K562 (cell line): ENCODE data around the gene MARVELD1. TPM values are rescaled to one million over a fixed set of nuclear protein-coding genes. Genes with fewer than 3 reads are reported as not detected.

Experiments used
- ATAC-seq: fragments of 200-7000 bp; cut with Tn5 transposase; 3 replicates; pipeline ENCODE4 v1.9.1; 2020; ENCODE audit warnings: moderate library complexity
- BruUV-seq: library from RNA; stranded (reverse); fragments of 400-500 nt; replicated peaks from 2 replicates; lab custom pipeline; 2021; lab: Mats Ljungman, UMichigan
- CTCF ChIA-PET: fragments of 300-600 bp; formaldehyde crosslinking; extraction: SDS; loops from one replicate; lab custom pipeline; 2021; ENCODE audit warnings: low intra/inter-chr PET ratio; lab: Yijun Ruan, JAX
- POLR2A ChIA-PET: fragments of 300-600, 350-650 bp; sonication (Branson Sonifier 250); formaldehyde crosslinking; extraction: SDS; loops from one replicate; lab custom pipeline; 2021; ENCODE audit warnings: antibody characterized with exemption, inconsistent platforms; lab: Yijun Ruan, JAX
- DNase-seq, 4 experiments: peaks; one replicate each; pipeline versions ENCODE4 v3.0.0 to v3.0.0-alpha.2; 2011 to 2018; ENCODE audit warnings: low spot score in 3 of 4, mixed read lengths in 3 of 4; ENCODE audit errors: extremely low read depth in 1 of 4
- FAIRE-seq: peaks from 2 replicates; lab custom pipeline; 2011; peaks lifted over from hg19 to GRCh38; lab: Jason Lieb, UNC
- H2AFZ ChIP-seq: 2 replicates; pipeline ENCODE4 v1.6.0; 2011; ENCODE audit warnings: low read depth, low read length, control low read depth, inconsistent platforms
- H3K27ac ChIP-seq: fragments of 200-600 bp; 3 replicates; pipeline ENCODE4 v1.8.0; 2011; ENCODE audit warnings: low read depth, mild to moderate bottlenecking, control low read depth, inconsistent platforms, low read length, moderate library complexity, mixed read lengths; ENCODE audit errors: extremely low read depth
- H3K27me3 ChIP-seq, 2 experiments: fragments of 300-600 bp in 1 of 2; 2 replicates in 1 of 2; 3 replicates in 1 of 2; pipeline versions ENCODE4 v1.6.0 to v1.8.0; 2011; ENCODE audit warnings: inconsistent platforms in 2 of 2, low read length in 2 of 2, mild to moderate bottlenecking in 1 of 2, mixed read lengths in 1 of 2, moderate library complexity in 1 of 2; ENCODE audit not compliant: control insufficient read depth in 2 of 2, insufficient read depth in 2 of 2
- H3K36me3 ChIP-seq: fragments of 300-600 bp; 3 replicates; pipeline ENCODE4 v1.8.0; 2011; ENCODE audit warnings: mild to moderate bottlenecking, low read length, inconsistent platforms; ENCODE audit not compliant: control insufficient read depth, insufficient read depth
- H3K4me1 ChIP-seq, 2 experiments: fragments of 200-600 bp in 1 of 2; replicated peaks in 1 of 2; 2 replicates in 1 of 2; 3 replicates in 1 of 2; pipeline versions ENCODE4 v1.5.1 to v1.8.0; 2011; ENCODE audit warnings: inconsistent platforms in 2 of 2, low read length in 2 of 2, mild to moderate bottlenecking in 1 of 2, mixed read lengths in 1 of 2, moderate library complexity in 1 of 2; ENCODE audit not compliant: control insufficient read depth in 2 of 2, insufficient read depth in 2 of 2
- H3K4me2 ChIP-seq: 2 replicates; pipeline ENCODE4 v1.6.1; 2011; ENCODE audit warnings: low read length, control low read depth, inconsistent platforms, mixed read lengths; ENCODE audit not compliant: insufficient read depth
- H3K4me3 ChIP-seq: fragments of 200-600 bp; sonication (generic), shearing (Covaris generic); 2 replicates; pipeline ENCODE4 v1.5.1; 2016; ENCODE audit warnings: control low read depth, inconsistent platforms
- H3K79me2 ChIP-seq: fragments of 200-600 bp; 3 replicates; pipeline ENCODE4 v1.8.0; 2011; ENCODE audit warnings: low read length, inconsistent platforms; ENCODE audit not compliant: control insufficient read depth, insufficient read depth
- H3K9ac ChIP-seq, 2 experiments: 2 replicates each; pipeline versions ENCODE4 v1.6.0 to v1.6.1; 2011; ENCODE audit warnings: low read depth in 2 of 2, low read length in 2 of 2, control low read depth in 1 of 2, inconsistent platforms in 1 of 2, mild to moderate bottlenecking in 1 of 2, mixed read lengths in 1 of 2; ENCODE audit not compliant: insufficient read depth in 1 of 2
- H3K9me1 ChIP-seq: one replicate; pipeline ENCODE4 v1.6.0; 2011; ENCODE audit warnings: inconsistent platforms, mild to moderate bottlenecking, low read length, moderate library complexity; ENCODE audit not compliant: control insufficient read depth, insufficient read depth
- H3K9me3 ChIP-seq: replicated peaks from 2 replicates; pipeline ENCODE4 v1.5.1; 2011; ENCODE audit warnings: low read depth, low read length, inconsistent platforms; ENCODE audit not compliant: control insufficient read depth, insufficient read depth
- H4K20me1 ChIP-seq: replicated peaks from 2 replicates; pipeline ENCODE4 v1.6.1; 2011; ENCODE audit warnings: low read length, inconsistent platforms, mixed read lengths; ENCODE audit not compliant: control insufficient read depth, insufficient read depth
- CC2D1A ChIP-seq: fragments of 450-650 bp; IDR thresholded peaks from 2 replicates; pipeline ENCODE4 v1.6.1; 2017; ENCODE audit warnings: mild to moderate bottlenecking
- ETV1 ChIP-seq: fragments of 450-650 bp; conservative IDR thresholded peaks from 2 replicates; pipeline ENCODE4 v1.6.1; 2016; ENCODE audit warnings: missing genetic modification characterization, control low read depth, low read depth, missing compliant biosample characterization
- ETV5 ChIP-seq: sonication (generic); formaldehyde crosslinking; IDR thresholded peaks from 2 replicates; pipeline ENCODE4 v1.4.0; 2020; ENCODE audit warnings: low read depth, mild to moderate bottlenecking, missing genetic modification reagents
- EZH2 ChIP-seq: IDR thresholded peaks from 2 replicates; pipeline ENCODE4 v1.6.1; 2012; ENCODE audit warnings: low read depth, mild to moderate bottlenecking, inconsistent platforms, low read length, borderline replicate concordance
- WGBS: fragments of 100-300 bp; shearing (Covaris generic); methylation state at CpG from one replicate; pipeline ENCODE4 v1.1.6; 2016; ENCODE audit warnings: low coverage, mixed read lengths; ENCODE audit not compliant: insufficient coverage; ENCODE audit errors: missing lambda C conversion rate; 5-methylcytosine and 5-hydroxymethylcytosine counted together
- in situ Hi-C: fragments of 300-500 bp; cut with MboI; formaldehyde crosslinking; loops from 4 replicates; pipeline ENCODE4 v1.15.0; 2018; ENCODE audit warnings: inconsistent platforms, mixed read lengths
- intact Hi-C: fragments of 100-400 bp; cut with micrococcal nuclease; formaldehyde crosslinking; loops from 2 replicates; pipeline ENCODE4 v1.14.2; 2022
- polyA plus RNA-seq, 8 experiments: library from polyadenylated mRNA; depleted of rRNA in 4 of 8; stranded (reverse) in 5 of 8; unstranded in 3 of 8; fragments of >200 nt; fragmentation: Nextera tagmentation in 2 of 8; fragmentation: Illumina TruSeq in 1 of 8; extraction: Ambion mirVana in 2 of 8; extraction: Trizol in 1 of 8; gene quantifications; 2 replicates each; pipeline versions ENCODE4 v1.2.1 to v1.2.3, GENCODE V29; 2011 to 2014; ENCODE audit warnings: inconsistent platforms in 1 of 8, missing spikeins in 1 of 8
- total RNA-seq, 7 experiments: library from RNA; depleted of rRNA in 6 of 7; stranded (reverse); fragments of >200 nt in 6 of 7; fragmentation: Illumina TruSeq in 2 of 7; extraction: Trizol in 2 of 7; gene quantifications; 2 replicates each; pipeline versions ENCODE4 v1.2.1 to v1.2.3, GENCODE V29; 2011 to 2021; ENCODE audit warnings: low replicate concordance in 1 of 7
- TF ChIP-seq, protein P1 (sequence below): fragments of 250-450 bp; sonication (Bioruptor Pico); IDR thresholded peaks from 2 replicates; pipeline ENCODE4 v1.4.0; 2020; ENCODE audit warnings: mild to moderate bottlenecking, moderate library complexity, borderline replicate concordance

MARVELD1 gene
- total and polyA plus RNA-seq, 9 of the 15 experiments (the other 6 are each of a cell fraction or from before 2014, with no cell fraction given): 2.7 to 12.5 (median 5.3) TPM

DNA sequence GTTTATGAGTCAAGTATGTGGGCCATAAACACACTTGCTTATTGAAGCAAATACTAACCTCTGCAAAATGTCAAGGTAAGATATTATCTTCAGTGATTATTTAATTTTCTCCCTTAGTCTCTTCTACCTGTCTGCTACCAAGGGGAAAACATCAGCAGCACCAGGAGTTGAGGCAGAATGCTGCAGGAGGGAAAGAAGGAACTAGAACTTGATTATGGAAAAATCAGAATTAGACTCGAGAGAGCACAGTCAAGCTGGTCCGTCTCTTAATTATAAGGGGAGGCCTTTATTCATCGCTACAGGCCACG lies 18.5 kb downstream of the MARVELD1 start:
- Histone ChIP-seq H3K36me3 (no peaks in the 10 kb centered on the region), H3K4me3 (no peak overlapping the region), H3K79me2 (peaks cover under 1% of the 10 kb centered on the region; the same call in 2 of the 3 replicates), H3K9me3 (no peaks in the 10 kb centered on the region; the same call in 1 of the 2 replicates), H3K27ac (no peak overlapping the region), H3K9me1 (no peaks in the 10 kb centered on the region)
- 59% methylated on average over 4 of the region's 4 CpGs for WGBS
- ATAC-seq (no peak), DNase-seq (no peak)
- intact Hi-C loops: loop anchor here (5.0 kb wide), 1 partner anchor 160 kb away; the partner anchor contains the start of gene ANKRD2
- in situ Hi-C loops: no loop called here
- TF ChIP-seq ETV1 (tag) (no peak), EZH2 (no peak), ETV5 (CRISPR knock-in tag) (no peak), CC2D1A (no peak)
- TF ChIP-seq, protein P1, sequence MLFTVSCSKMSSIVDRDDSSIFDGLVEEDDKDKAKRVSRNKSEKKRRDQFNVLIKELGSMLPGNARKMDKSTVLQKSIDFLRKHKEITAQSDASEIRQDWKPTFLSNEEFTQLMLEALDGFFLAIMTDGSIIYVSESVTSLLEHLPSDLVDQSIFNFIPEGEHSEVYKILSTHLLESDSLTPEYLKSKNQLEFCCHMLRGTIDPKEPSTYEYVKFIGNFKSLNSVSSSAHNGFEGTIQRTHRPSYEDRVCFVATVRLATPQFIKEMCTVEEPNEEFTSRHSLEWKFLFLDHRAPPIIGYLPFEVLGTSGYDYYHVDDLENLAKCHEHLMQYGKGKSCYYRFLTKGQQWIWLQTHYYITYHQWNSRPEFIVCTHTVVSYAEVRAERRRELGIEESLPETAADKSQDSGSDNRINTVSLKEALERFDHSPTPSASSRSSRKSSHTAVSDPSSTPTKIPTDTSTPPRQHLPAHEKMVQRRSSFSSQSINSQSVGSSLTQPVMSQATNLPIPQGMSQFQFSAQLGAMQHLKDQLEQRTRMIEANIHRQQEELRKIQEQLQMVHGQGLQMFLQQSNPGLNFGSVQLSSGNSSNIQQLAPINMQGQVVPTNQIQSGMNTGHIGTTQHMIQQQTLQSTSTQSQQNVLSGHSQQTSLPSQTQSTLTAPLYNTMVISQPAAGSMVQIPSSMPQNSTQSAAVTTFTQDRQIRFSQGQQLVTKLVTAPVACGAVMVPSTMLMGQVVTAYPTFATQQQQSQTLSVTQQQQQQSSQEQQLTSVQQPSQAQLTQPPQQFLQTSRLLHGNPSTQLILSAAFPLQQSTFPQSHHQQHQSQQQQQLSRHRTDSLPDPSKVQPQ (CRISPR knock-in tag): no peak
- TF ChIP-seq, all 486 proteins: peak for 0
- ChIA-PET POLR2A (no interaction called here), CTCF (interaction anchor here (0.8 to 3.3 kb wide), 6 partner anchors 23 to 268 kb away, joined by 3 to 33 read pairs (median 6); partner anchors contain the start of gene ANKRD2)
- Histone ChIP-seq H3K4me1 (peaks cover 5 to 6% of the 10 kb centered on the region in 2 experiments; a peak in 4 of 5 replicates), H3K9ac (no peak overlapping the region), H2AFZ (no peak overlapping the region), H3K4me2 (no peak overlapping the region), H4K20me1 (no peaks in the 10 kb centered on the region), H3K27me3 (no peaks in the 10 kb centered on the region)
- no peak for FAIRE-seq
- BruUV-seq: no TSS peak
